ENCODE data around the gene HADHB.
"Not testable (repeated sequence)": the region's sequence is repeated elsewhere in the genome, so short reads cannot be mapped to it uniquely, and the experiment has no call there.

The HADHB gene

DNA sequence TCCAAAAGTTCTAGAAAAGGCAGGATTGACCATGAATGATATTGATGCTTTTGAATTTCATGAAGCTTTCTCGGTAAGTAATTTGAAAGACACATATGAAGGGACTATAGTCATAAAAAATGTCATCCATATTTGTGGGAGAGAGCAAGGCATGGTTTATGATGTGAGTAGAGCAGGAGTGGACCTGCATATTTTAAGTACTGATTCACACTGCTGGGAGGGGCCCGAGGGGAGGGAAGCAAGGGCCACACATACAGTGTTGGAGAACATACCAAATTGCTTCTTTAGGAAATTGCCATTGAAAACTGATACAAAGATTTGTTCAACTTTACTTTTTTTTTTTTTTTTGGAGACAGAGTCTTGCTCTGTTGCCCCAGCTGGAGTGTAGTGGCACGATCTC is 39.4 kb downstream of the HADHB start:
- no peak overlapping the region for H3K27ac ChIP-seq
- no peak overlapping the region for H3K4me3 ChIP-seq

DNA sequence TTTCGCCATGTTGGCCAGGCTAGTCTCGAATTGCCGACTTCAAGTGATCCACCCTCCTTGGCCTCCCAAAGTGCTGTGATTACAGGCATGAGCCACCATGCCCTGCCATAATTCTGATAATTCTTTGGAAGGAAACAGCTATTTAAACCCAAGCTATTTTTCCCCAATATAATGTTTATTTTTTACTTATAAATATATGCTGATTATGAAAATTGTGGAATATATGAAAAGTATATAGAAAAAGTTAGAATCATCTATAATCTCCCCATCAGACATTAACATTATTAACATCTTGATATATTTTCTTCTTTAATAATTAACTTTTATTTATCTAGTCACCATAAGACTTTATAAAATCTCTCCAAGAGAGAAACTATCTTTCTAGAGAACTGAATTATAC is 41.2 kb downstream of the HADHB start:
- Histone ChIP-seq H3K4me3 (no peak overlapping the region), H3K27ac (no peak overlapping the region)

- Histone ChIP-seq H3K27ac (no peak overlapping the region), H3K4me3 (no peak overlapping the region)
These were observed 45.3 kb downstream of the HADHB start for GRCh38 chr2:26290001-26290400.

DNA sequence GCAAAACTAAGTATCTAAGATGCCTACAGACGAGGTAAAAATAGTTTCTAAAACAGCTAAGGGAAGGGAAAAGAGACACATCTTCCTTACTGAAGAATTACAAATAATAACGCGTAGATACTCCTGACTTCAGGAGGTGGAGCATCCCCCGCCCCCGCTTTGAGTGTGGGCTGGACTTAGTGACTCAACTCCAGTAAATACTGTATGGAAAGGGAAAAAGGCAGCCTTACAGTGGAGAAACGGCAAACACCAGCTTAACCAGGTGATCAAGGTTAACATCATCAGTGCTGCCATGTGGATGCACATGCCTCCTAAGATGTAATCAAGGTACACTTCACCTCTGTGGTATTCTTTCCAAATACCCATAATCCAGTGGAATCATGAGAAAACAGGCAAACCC is 47.9 kb downstream of the HADHB start:
- H3K27ac ChIP-seq: peak overlapping the region in 2 of 21 experiments; percentile 26 to 27
- H3K4me3 ChIP-seq: no peak overlapping the region

DNA sequence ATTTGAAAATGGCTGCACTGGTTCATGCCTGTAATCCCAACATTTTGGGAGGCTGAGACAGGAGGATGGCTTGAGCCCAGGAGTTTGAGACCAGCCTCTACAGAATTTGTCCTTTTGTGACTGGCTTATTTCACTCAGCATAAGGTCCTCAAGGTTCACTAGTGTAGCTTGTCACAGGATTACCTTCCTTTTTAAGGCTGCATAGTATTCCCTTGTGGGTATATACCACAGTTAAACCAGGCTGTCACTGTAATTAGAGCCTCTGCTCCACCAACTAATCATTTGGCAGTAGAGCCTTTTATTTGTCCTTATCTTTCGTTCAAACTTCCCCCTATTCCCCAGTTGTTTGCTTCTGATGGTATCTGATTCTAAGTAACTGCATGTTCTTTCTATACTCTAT is 50.8 kb downstream of the HADHB start:
- Histone ChIP-seq H3K27ac (no peak overlapping the region), H3K4me3 (no peak overlapping the region)

DNA sequence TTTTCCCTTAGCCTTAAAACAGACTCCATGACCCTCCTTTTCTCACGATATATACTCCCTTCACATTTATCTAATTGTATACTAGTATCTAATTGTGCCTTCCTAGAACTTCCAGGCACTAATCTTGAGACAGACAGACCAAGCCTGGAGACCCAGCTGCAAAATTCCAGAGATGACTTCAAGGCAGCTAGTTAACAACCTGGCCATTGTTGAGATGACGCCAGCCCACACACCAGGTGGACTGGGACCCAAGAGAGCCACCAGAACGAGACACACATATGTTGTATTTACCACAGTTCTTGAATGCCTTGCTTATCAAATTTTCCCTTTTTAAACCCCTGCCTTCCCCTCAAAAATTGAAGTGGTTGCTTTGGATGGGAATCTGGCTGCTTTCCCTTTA is 52.3 kb downstream of the HADHB start:
- Histone ChIP-seq H3K27ac (no peak overlapping the region), H3K4me3 (no peak overlapping the region)

DNA sequence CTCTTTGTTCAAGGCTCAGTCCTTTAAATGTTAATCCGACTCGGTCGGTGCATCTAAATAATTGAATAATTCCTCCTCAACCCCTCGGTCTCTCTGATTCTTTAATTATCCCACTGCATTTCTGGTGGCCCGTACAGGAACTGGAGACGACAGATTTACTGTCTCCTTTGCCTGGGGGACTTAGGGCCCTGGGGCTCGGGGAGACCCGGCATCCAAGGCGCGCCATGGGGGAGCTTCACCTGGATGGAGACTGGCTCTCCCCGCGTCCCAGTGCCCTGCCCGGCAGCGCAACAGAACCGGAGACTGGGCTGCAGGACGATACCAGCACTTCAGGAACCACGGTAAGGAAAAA is 53.5 kb downstream of the HADHB start:
- H3K27ac ChIP-seq: peak overlapping the region in 17 of 21 experiments; percentile 67 to 89 (median 84)
- peak overlapping the region; percentile 33 to 53 (median 40) for H3K4me3 ChIP-seq

- Histone ChIP-seq H3K27ac (peak overlapping the region in 20 of 21 experiments; percentile 57 to 89 (median 84)), H3K4me3 (peak overlapping the region; percentile 33 to 53 (median 40))
These were observed 54.1 kb downstream of the HADHB start for GRCh38 chr2:26298638-26299393.

GRCh38 chr2:26299471-26300101 is 54.8 kb downstream of the HADHB start:
- peak overlapping the region; percentile 47 to 89 (median 83) for H3K27ac ChIP-seq

DNA sequence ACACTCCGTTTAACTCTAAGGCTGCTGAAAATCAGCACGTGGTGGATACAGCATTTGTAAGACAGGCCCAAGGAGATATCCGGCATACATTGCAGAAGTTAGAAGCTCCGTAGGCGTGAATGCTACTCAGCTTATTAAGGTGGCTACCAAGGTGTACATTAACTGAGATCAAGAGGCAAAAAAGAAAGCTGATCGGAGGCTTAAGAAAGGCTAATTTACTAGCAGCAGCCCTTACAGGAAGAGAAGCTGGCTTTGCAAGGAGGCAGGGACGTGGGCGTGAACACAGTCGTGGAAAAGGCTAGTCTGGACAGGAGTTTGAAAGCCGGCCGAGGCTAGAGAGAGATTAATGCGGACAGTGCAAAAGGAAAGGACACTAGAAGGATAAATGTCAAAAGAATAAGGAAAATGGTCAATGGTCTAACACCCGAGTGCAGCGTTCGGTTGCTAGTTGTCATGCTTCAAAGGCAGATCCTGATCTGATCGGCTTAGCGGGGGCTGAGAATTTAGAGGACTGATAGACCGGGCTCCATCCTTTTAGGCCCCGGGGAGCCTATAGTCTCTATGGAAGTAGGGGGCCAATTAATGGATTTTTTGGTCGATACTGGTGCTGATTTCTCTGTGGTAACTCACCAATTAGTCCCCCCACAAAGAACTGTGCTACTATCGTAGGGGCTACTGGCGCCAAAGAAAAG is 55.6 kb downstream of the HADHB start:
- Histone ChIP-seq H3K4me3 (peak overlapping the region in 6 of 7 experiments; percentile 33 to 53 (median 45)), H3K27ac (peak overlapping the region in 20 of 21 experiments; percentile 57 to 89 (median 84))

More at GRCh38 chr2:26299471-26300101, 54.8 kb downstream of the HADHB start:
- peak overlapping the region; percentile 33 to 53 (median 40) for H3K4me3 ChIP-seq

DNA sequence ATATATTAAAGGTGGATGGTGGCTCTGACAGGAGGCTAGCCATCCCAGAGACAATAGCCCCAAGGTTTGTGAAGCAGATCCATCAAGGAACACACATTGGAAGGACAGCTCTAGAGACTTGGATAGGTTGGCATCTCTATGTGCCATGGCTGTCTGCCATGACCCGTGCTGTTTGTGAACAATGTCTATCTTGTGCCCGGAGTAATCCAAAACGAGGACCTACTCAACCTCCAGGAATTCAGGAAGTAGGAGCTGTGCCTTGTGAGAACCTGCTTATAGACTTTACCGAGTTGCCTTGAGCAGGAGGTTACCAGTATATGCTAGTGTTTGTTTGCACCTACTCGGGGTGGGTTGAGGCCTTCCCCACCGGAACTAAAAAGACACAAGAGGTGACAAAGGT is 58.1 kb downstream of the HADHB start:
- Histone ChIP-seq H3K4me3 (no peak overlapping the region), H3K27ac (peak overlapping the region in 2 of 21 experiments; percentile 11 to 44)

- not testable (repeated sequence) for H3K27ac ChIP-seq, H3K4me3 ChIP-seq
These were observed 60.4 kb downstream of the HADHB start for GRCh38 chr2:26305094-26305493.

DNA sequence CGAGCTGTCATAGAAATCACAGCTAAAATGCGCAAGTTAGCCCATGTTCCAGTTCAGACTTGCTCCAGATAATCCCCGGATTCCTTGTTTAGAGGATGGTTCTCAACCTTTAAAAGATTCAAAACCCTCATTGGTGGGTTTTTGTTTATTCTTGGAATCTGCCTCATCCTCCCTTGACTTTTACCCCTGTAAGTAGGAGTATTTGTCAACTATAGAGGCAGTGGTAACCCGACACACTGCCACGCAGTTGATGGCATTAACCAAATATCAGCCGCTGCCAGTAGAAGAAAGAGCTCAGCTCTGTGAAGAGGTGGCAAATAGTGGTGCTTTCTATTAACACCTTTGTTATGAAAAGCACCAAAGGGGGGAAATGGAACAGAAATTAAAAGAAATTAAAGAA is 60.8 kb downstream of the HADHB start:
- H3K4me3 ChIP-seq: no peak overlapping the region
- H3K27ac ChIP-seq: no peak overlapping the region

DNA sequence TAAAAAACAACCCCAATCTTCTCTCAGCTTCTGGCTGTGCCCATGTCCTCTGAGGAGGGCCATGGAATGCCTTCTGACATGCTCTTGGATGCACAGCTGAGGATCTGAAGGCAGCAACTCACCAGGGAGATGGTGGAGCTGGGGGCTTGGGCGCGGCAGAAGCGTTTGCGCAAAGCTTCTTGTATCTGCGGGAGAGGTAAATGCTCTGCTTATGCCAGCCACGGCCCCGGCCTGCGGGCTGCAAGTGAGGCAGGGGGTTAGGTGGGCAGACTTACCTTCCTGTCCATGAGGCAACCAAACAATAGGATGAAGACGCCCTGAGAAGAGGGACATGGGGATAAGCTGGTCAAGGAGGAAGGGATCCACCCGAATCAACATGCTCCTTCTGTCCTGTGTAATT is 65.2 kb downstream of the HADHB start:
- no peak overlapping the region for H3K27ac ChIP-seq
- no peak overlapping the region for H3K4me3 ChIP-seq

- Histone ChIP-seq H3K4me3 (no peak overlapping the region), H3K27ac (no peak overlapping the region)
These were observed 67.7 kb downstream of the HADHB start for GRCh38 chr2:26312471-26312870.

GRCh38 chr2:26313446-26313845 is 68.7 kb downstream of the HADHB start:
- no peak overlapping the region for H3K27ac ChIP-seq

GRCh38 chr2:26314243-26314642 is 69.5 kb downstream of the HADHB start:
- H3K4me3 ChIP-seq: no peak overlapping the region
- no peak overlapping the region for H3K27ac ChIP-seq

More at GRCh38 chr2:26313446-26313845, 68.7 kb downstream of the HADHB start:
- H3K4me3 ChIP-seq: no peak overlapping the region

DNA sequence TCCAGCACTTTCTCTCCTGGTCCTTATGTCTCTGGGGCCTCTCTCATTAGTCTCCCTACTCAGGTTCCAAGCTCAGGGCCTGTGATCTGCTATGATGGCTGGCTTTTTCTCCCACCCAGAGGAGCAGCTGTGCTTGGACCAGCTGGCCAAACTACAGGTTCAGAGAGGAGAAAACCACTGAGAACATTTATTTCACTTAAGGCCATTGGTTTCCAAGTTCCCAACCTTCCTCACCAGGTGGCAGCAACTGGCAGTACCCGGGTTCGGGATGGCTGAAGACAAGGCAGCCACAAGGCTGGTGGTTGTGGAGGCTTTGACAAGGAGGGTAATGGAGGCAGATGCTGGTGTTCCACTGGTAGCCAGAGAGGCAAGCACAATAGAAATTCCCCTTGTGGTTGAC is 71.3 kb downstream of the HADHB start:
- H3K4me3 ChIP-seq: no peak overlapping the region

GRCh38 chr2:26316845-26317244 is 72.1 kb downstream of the HADHB start:
- no peak overlapping the region for H3K27ac ChIP-seq
- no peak overlapping the region for H3K4me3 ChIP-seq

More for the DNA sequence above, 71.3 kb downstream of the HADHB start:
- no peak overlapping the region for H3K27ac ChIP-seq

DNA sequence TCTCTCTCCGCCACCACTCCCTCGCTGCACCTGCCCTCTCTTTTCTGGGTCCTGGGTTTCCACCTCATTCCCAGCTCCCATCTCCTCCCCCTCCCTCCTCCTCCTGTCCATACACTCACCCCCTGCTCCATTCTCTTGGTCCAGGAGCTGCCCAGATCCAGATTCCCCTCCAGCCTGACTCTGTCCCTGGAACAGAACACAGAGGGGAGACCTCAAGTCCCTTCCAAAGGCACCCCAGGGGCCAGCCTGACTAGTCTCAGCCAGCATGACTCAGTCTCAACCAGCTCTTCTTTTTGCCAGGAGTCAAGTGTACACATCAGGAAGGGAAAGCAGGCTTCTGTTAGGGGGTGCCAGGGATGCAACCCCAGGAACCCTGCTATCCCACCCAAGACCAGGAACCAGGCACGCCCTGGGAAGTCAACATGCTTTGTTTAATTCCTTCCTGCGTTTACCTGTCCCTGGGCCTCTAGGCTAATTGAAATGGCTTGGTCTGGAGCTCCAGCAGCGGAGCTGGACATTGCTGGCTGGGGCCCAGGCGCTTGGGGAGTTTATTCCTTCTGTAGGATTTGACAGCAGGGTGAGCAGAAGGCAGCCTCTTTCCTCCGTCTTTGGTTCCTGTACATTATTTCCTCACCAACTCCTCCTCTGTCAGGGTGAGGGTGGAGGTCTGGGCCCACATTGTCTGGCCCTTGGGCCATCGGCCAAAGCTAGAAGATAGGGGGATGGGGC is 72.8 kb downstream of the HADHB start:
- H3K27ac ChIP-seq: no peak overlapping the region
- no peak overlapping the region for H3K4me3 ChIP-seq

Data from skin epidermis (tissue), 12 donors.